Airway epithelial cell (primary cell): ENCODE measurements around the gene AMPD2. TPM values are rescaled to one million over a fixed set of nuclear protein-coding genes. Genes with fewer than 3 reads are reported as not detected.

Source experiments
- total RNA-seq: library from RNA; depleted of rRNA; stranded (reverse); fragments of >200 nt; gene quantifications from 2 replicates; pipeline ENCODE4 v1.2.3, GENCODE V29; 2015

AMPD2 gene
- 40.7 and 46.2 TPM in 2 replicates for total RNA-seq

GRCh38 chr1:109619576-109620400, at the start of gene AMPD2, which contains the start of gene GNAT2:
AMPD2 (plus strand) TSS chr1:109619837; CDS start chr1:109621176, 1,339 bp downstream.
GNAT2 (minus strand) TSS chr1:109619616; CDS start chr1:109612870, 6,746 bp downstream.

GRCh38 chr1:109655615-109656519, 36.2 kb downstream of the AMPD2 start, which contains the start of gene GSTM4:
GSTM4 (plus strand) TSS chr1:109656099; CDS start chr1:109656390, 291 bp downstream.

GRCh38 chr1:109667452-109668122, 48.0 kb downstream of the AMPD2 start, which contains the start of gene GSTM2:
GSTM2 (plus strand) TSS chr1:109668057; CDS start chr1:109668116, 59 bp downstream.

Other genes starting within 250 kb of the AMPD2 start
- 17.7 and 22.0 TPM in 2 replicates for gene SORT1, start 221.9 kb upstream of the AMPD2 start, total RNA-seq
- 42.0 and 70.3 TPM in 2 replicates for gene PSMA5, start 193.4 kb upstream of the AMPD2 start, total RNA-seq
- not detected in 2 replicates for gene SYPL2, start 153.3 kb upstream of the AMPD2 start, total RNA-seq
- 3.2 and 4.6 TPM in 2 replicates for gene ATXN7L2, start 135.9 kb upstream of the AMPD2 start, total RNA-seq
- 3.7 and 10.0 TPM in 2 replicates for gene CYB561D1, start 125.7 kb upstream of the AMPD2 start, total RNA-seq
- 0.19 and 0.56 TPM in 2 replicates for gene AMIGO1, start 110.1 kb upstream of the AMPD2 start, total RNA-seq
- gene GPR61, start 80.0 kb upstream of the AMPD2 start, total RNA-seq, result not detected in 2 replicates
- 8.7 and 11.4 TPM in 2 replicates for gene GNAI3, start 71.2 kb upstream of the AMPD2 start, total RNA-seq
- gene GNAT2, start 221 bp upstream of the AMPD2 start, total RNA-seq, result 0.14 and 0.21 TPM in 2 replicates
- gene GSTM4, start 36.3 kb downstream of the AMPD2 start, total RNA-seq, result 5.1 and 8.5 TPM in 2 replicates
- gene GSTM2, start 48.2 kb downstream of the AMPD2 start, total RNA-seq, result 4.6 and 5.8 TPM in 2 replicates
- 10.8 and 18.5 TPM in 2 replicates for gene GSTM1, start 68.0 kb downstream of the AMPD2 start, total RNA-seq
- gene GSTM5, start 92.4 kb downstream of the AMPD2 start, total RNA-seq, result not detected in 2 replicates
- gene GSTM3, start 121.2 kb downstream of the AMPD2 start, total RNA-seq, result 30.6 and 61.5 TPM in 2 replicates
- not detected in 2 replicates for gene EPS8L3, start 144.1 kb downstream of the AMPD2 start, total RNA-seq